MCF 10A (cell line): ENCODE measurements around the gene TEKT3. TPM values are rescaled to one million over a fixed set of nuclear protein-coding genes. Genes with fewer than 3 reads are reported as not detected.

ENCODE experiments used
- BruUV-seq: library from RNA; stranded (reverse); fragments of 400-500 nt; replicated peaks from 2 replicates; lab custom pipeline; 2021; lab: Mats Ljungman, UMichigan
- CTCF ChIA-PET: fragments of 300-600 bp; sonication (Branson Sonifier 250); formaldehyde crosslinking; extraction: SDS; loops from one replicate; lab custom pipeline; 2021; ENCODE audit warnings: antibody characterized with exemption, inconsistent platforms; lab: Yijun Ruan, JAX
- POLR2A ChIA-PET: fragments of 300-600, 350-650 bp; sonication (Branson Sonifier 250); formaldehyde crosslinking; extraction: SDS; loops from one replicate; lab custom pipeline; 2020; ENCODE audit warnings: antibody characterized with exemption, inconsistent platforms; lab: Yijun Ruan, JAX
- DNase-seq: peaks from one replicate; pipeline ENCODE4 v3.0.0-alpha.2; 2018; ENCODE audit not compliant: unreplicated experiment
- H3K27ac Mint-ChIP-seq: one replicate; pipeline ENCODE4 v1.8.0; 2022; ENCODE audit warnings: mild to moderate bottlenecking, low read depth, mixed read lengths; ENCODE audit not compliant: unreplicated experiment
- H3K27me3 Mint-ChIP-seq: one replicate; pipeline ENCODE4 v1.8.0; 2022; ENCODE audit warnings: mixed read lengths; ENCODE audit not compliant: insufficient read depth, unreplicated experiment
- H3K36me3 Mint-ChIP-seq: one replicate; pipeline ENCODE4 v1.8.0; 2022; ENCODE audit warnings: mild to moderate bottlenecking, moderate library complexity, mixed read lengths; ENCODE audit not compliant: insufficient read depth, unreplicated experiment
- H3K4me1 Mint-ChIP-seq: one replicate; pipeline ENCODE4 v1.8.0; 2022; ENCODE audit warnings: mixed read lengths; ENCODE audit not compliant: insufficient read depth, unreplicated experiment
- H3K4me3 Mint-ChIP-seq: one replicate; pipeline ENCODE4 v1.8.0; 2022; ENCODE audit warnings: mild to moderate bottlenecking, moderate library complexity, mixed read lengths; ENCODE audit not compliant: unreplicated experiment
- H3K9me3 Mint-ChIP-seq: one replicate; pipeline ENCODE4 v1.8.0; 2022; ENCODE audit warnings: mixed read lengths; ENCODE audit not compliant: unreplicated experiment
- intact Hi-C: fragments of 100-400 bp; cut with micrococcal nuclease; formaldehyde crosslinking; loops from 2 replicates; pipeline ENCODE4 v1.14.1; 2022
- total RNA-seq: library from RNA; stranded (reverse); gene quantifications from 2 replicates; pipeline ENCODE4 v1.2.3, GENCODE V29; 2022
- TF ChIP-seq, protein P1 (sequence below): fragments of 200-600 bp; IDR thresholded peaks from one replicate; pipeline ENCODE4 v1.8.0; 2022; ENCODE audit warnings: antibody characterized with exemption, mild to moderate bottlenecking; ENCODE audit not compliant: unreplicated experiment

The TEKT3 gene
- total RNA-seq, 1 experiment from 2014 or later = not detected

GRCh38 chr17:15287538-15288267, 53.7 kb downstream of the TEKT3 start:
- no TSS peak for BruUV-seq
- H3K27ac Mint-ChIP-seq = no peak overlapping the region
- POLR2A ChIA-PET = no interaction called here

GRCh38 chr17:15285466-15285865, 55.9 kb downstream of the TEKT3 start:
- no peak for DNase-seq
- Mint-ChIP-seq H3K9me3 (no peaks in the 10 kb centered on the region), H3K27me3 (peaks cover 49% of the 10 kb centered on the region), H3K4me3 (no peak overlapping the region), H3K4me1 (peaks cover 5% of the 10 kb centered on the region), H3K36me3 (no peaks in the 10 kb centered on the region), H3K27ac (no peak overlapping the region)
- ChIA-PET POLR2A (no interaction called here), CTCF (interaction anchor here (1.5 kb wide), 1 partner anchor 218 kb away, joined by 3 read pairs; no protein-coding TSS in a partner anchor)
- intact Hi-C loops = no loop called here
- TF ChIP-seq, protein P1, sequence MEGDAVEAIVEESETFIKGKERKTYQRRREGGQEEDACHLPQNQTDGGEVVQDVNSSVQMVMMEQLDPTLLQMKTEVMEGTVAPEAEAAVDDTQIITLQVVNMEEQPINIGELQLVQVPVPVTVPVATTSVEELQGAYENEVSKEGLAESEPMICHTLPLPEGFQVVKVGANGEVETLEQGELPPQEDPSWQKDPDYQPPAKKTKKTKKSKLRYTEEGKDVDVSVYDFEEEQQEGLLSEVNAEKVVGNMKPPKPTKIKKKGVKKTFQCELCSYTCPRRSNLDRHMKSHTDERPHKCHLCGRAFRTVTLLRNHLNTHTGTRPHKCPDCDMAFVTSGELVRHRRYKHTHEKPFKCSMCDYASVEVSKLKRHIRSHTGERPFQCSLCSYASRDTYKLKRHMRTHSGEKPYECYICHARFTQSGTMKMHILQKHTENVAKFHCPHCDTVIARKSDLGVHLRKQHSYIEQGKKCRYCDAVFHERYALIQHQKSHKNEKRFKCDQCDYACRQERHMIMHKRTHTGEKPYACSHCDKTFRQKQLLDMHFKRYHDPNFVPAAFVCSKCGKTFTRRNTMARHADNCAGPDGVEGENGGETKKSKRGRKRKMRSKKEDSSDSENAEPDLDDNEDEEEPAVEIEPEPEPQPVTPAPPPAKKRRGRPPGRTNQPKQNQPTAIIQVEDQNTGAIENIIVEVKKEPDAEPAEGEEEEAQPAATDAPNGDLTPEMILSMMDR = no peak
- BruUV-seq = no TSS peak

More at GRCh38 chr17:15287538-15288267, 53.7 kb downstream of the TEKT3 start:
- CTCF ChIA-PET = no interaction called here
- no peaks in the 10 kb centered on the region for H3K9me3 Mint-ChIP-seq
- DNase-seq = no peak
- intact Hi-C loops = no loop called here
- no peaks in the 10 kb centered on the region for H3K36me3 Mint-ChIP-seq
- no peak overlapping the region for H3K4me3 Mint-ChIP-seq
- H3K27me3 Mint-ChIP-seq = peaks cover 36% of the 10 kb centered on the region
- peaks cover 18% of the 10 kb centered on the region for H3K4me1 Mint-ChIP-seq
- TF ChIP-seq, protein P1 = no peak

DNA sequence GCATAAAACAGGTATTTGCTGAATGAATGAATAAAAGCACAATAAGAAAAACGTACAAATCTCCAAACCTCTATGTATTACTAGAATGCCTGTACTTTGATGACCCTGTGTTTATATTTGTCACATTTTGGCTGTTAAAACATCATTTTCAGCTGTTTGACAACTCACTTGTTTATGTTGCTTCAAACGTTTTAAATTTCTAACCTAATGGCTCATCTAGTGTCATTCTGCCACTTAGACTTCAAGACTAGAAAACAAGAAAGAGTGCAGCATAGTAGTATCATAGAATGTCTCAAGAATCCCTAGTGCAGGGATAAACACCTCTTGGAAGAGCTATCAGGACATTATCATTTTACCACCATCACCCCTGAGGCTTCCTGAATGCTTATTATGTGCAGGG, 56.9 kb downstream of the TEKT3 start:
- POLR2A ChIA-PET = no interaction called here
- Mint-ChIP-seq H3K4me3 (no peak overlapping the region), H3K9me3 (no peaks in the 10 kb centered on the region), H3K27ac (no peak overlapping the region), H3K36me3 (no peaks in the 10 kb centered on the region), H3K4me1 (peaks cover 4% of the 10 kb centered on the region), H3K27me3 (peaks cover 49% of the 10 kb centered on the region)
- TF ChIP-seq, protein P1 = no peak
- intact Hi-C loops = no loop called here
- CTCF ChIA-PET = no interaction called here
- DNase-seq = no peak
- BruUV-seq = no TSS peak

GRCh38 chr17:15284107-15284506, 57.3 kb downstream of the TEKT3 start:
- no peak for DNase-seq
- H3K27ac Mint-ChIP-seq = no peak overlapping the region
- no TSS peak for BruUV-seq
- H3K4me1 Mint-ChIP-seq = no peaks in the 10 kb centered on the region
- no peaks in the 10 kb centered on the region for H3K36me3 Mint-ChIP-seq
- H3K4me3 Mint-ChIP-seq = no peak overlapping the region
- TF ChIP-seq, protein P1 = no peak
- peaks cover 49% of the 10 kb centered on the region for H3K27me3 Mint-ChIP-seq
- H3K9me3 Mint-ChIP-seq = no peaks in the 10 kb centered on the region
- ChIA-PET POLR2A (no interaction called here), CTCF (interaction anchor here (0.5 to 1.0 kb wide), 2 partner anchors 219 to 541 kb away, joined by 3 to 4 read pairs; no protein-coding TSS in a partner anchor)
- intact Hi-C loops = no loop called here
